T-cell (primary cell): Measurements from ENCODE around the gene SLC17A1. TPM values are rescaled to one million over a fixed set of nuclear protein-coding genes. Genes with fewer than 3 reads are reported as not detected.

ENCODE experiments used
- ATAC-seq, 4 experiments: fragments of 200-7000 bp in 3 of 4; fragments of 150-1000 bp in 1 of 4; cut with Tn5 transposase; replicated peaks in 1 of 4; 1 replicate in 3 of 4; 2 replicates in 1 of 4; pipeline ENCODE4 v1.10.0; 2021; ENCODE audit warnings: moderate library complexity in 3 of 4, mild to moderate bottlenecking in 2 of 4, moderate number of reproducible peaks in 1 of 4
- CTCF ChIA-PET, 2 donors: fragments of 300-600 bp; sonication (Branson Sonifier 250); formaldehyde crosslinking; loops; one replicate each; lab custom pipeline; 2022; ENCODE audit warnings: antibody characterized with exemption in 2 of 2; lab: Charles Lee
- POLR2A ChIA-PET, 2 donors: fragments of 300-600 bp; sonication (Branson Sonifier 250); formaldehyde crosslinking; loops; one replicate each; lab custom pipeline; 2022; ENCODE audit warnings: antibody characterized with exemption in 2 of 2; lab: Charles Lee
- DNase-seq, 35 experiments: peaks; one replicate each; pipeline versions ENCODE4 v3.0.0 to v3.0.0-alpha.2; 2013 to 2023
- H3K27ac ChIP-seq: one replicate; pipeline ENCODE4 v1.5.1; 2013; ENCODE audit warnings: low read length
- H3K27me3 ChIP-seq, 2 experiments: replicated peaks in 1 of 2; 1 replicate in 1 of 2; 2 replicates in 1 of 2; pipeline versions ENCODE4 v1.6.1 to v1.7.0; 2013; ENCODE audit warnings: low read length in 1 of 2, mixed read lengths in 1 of 2; ENCODE audit not compliant: control insufficient read depth in 2 of 2, insufficient read depth in 2 of 2; ENCODE audit errors: extremely low read depth in 1 of 2
- H3K36me3 ChIP-seq, 2 donors: 1 replicate in 1 of 2; 2 replicates in 1 of 2; pipeline versions ENCODE4 v1.6.1 to v1.7.0; 2013; ENCODE audit warnings: low read length in 1 of 2; ENCODE audit not compliant: control insufficient read depth in 2 of 2, insufficient read depth in 1 of 2; ENCODE audit errors: extremely low read depth in 1 of 2
- H3K4me1 ChIP-seq, 2 experiments: 1 replicate in 1 of 2; 2 replicates in 1 of 2; pipeline versions ENCODE4 v1.6.1 to v1.7.0; 2013; ENCODE audit warnings: low read length in 2 of 2, mixed read lengths in 1 of 2; ENCODE audit not compliant: insufficient read depth in 2 of 2, control insufficient read depth in 1 of 2; ENCODE audit errors: extremely low read depth in 1 of 2
- H3K4me3 ChIP-seq, 2 donors: 1 replicate in 1 of 2; 2 replicates in 1 of 2; pipeline versions ENCODE4 v1.5.1 to v1.7.0; 2013; ENCODE audit warnings: mild to moderate bottlenecking in 2 of 2, low read length in 1 of 2, moderate library complexity in 1 of 2; ENCODE audit not compliant: control insufficient read depth in 1 of 2; ENCODE audit errors: extremely low read depth in 1 of 2
- H3K9me3 ChIP-seq: 2 replicates; pipeline ENCODE4 v1.7.0; 2013
- H3K27ac Mint-ChIP-seq, 2 donors: one replicate each; pipeline ENCODE4 v1.8.0; 2020 to 2021; ENCODE audit warnings: mild to moderate bottlenecking in 2 of 2, mixed read lengths in 2 of 2
- H3K27me3 Mint-ChIP-seq, 2 donors: one replicate each; pipeline ENCODE4 v1.8.0; 2021 to 2022; ENCODE audit warnings: mixed read lengths in 2 of 2
- H3K36me3 Mint-ChIP-seq: one replicate; pipeline ENCODE4 v1.8.0; 2021; ENCODE audit warnings: mixed read lengths
- H3K4me1 Mint-ChIP-seq, 3 donors: one replicate each; pipeline ENCODE4 v1.8.0; 2020 to 2022; ENCODE audit warnings: mixed read lengths in 3 of 3, mild to moderate bottlenecking in 1 of 3
- H3K4me3 Mint-ChIP-seq, 3 donors: one replicate each; pipeline ENCODE4 v1.8.0; 2020 to 2022; ENCODE audit warnings: mild to moderate bottlenecking in 3 of 3, mixed read lengths in 3 of 3, moderate library complexity in 3 of 3
- H3K9me3 Mint-ChIP-seq, 3 donors: one replicate each; pipeline ENCODE4 v1.8.0; 2020 to 2022; ENCODE audit warnings: mixed read lengths in 3 of 3
- WGBS: methylation state at CpG from one replicate; pipeline ENCODE4 v1.1.5; 2013; ENCODE audit warnings: missing lambda C conversion rate; ENCODE audit not compliant: insufficient coverage; 5-methylcytosine and 5-hydroxymethylcytosine counted together
- total RNA-seq, 35 experiments: library from RNA in 6 of 35; stranded (reverse) in 6 of 35; fragments of 120-200 nt in 1 of 35; gene quantifications; one replicate each; pipeline versions ENCODE4 v1.2.1 to v1.2.4 and lab custom pipeline; 2013 to 2026

Gene SLC17A1
- total RNA-seq, 5 donors from 2014 or later (not counting 1 experiment from before 2014, with no cell fraction given), result 0.16 TPM; not detected in 4

DNA sequence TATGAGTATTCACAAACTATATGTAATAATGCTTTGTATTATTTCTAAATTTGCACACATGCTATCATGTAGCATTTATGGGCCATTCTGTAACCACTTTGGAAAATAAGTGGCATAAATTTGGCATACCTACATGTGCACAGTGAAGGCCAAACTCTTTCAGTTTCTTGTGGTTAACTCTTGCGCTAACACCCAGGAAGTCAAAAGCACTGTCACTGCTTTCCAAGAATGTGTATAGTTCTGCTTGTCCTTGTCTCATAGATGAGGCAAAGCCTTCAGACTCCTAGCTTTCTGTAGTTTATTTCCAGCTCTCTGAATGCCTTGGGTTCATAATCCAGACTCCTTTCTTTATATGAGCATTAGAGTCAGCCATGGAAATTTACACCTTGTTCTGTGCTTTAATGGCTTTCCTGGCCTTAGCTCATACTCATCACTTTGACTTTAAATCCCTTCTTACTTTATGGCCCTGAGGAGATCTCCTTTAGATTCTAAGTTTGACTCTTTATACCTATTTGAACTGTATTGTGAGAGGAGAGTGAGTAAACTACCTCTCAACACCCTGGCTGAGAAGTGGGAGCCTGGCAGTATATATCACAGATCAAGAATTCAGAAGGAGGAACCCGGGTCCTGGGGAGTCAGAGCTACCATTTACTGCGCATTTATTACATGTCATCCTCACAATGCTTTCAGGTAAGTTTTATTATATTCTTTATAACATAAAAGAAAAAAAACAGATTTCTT, 43.1 kb upstream of the SLC17A1 start:
- no peak overlapping the region for H3K4me3 Mint-ChIP-seq
- peaks cover 22 to 39% (median 31%) of the 10 kb centered on the region in 3 donors for H3K4me1 Mint-ChIP-seq
- no peak overlapping the region for H3K27ac ChIP-seq
- CTCF ChIA-PET, result no interaction called here
- H3K36me3 ChIP-seq, result no peaks in the 10 kb centered on the region
- no peak overlapping the region for H3K4me3 ChIP-seq
- 0% methylated on average over 1 of the region's 3 CpGs for WGBS
- POLR2A ChIA-PET, result interaction anchor here in 1 of 2 donors (0.6 kb wide), 1 partner anchor 19 kb away, joined by 13 read pairs; no protein-coding TSS in a partner anchor
- no peaks in the 10 kb centered on the region for H3K9me3 Mint-ChIP-seq
- peak overlapping the region in 1 of 2 donors; percentile 3 for H3K27ac Mint-ChIP-seq
- H3K36me3 Mint-ChIP-seq, result no peaks in the 10 kb centered on the region
- peak; percentile 54 to 76 (median 64) for ATAC-seq
- DNase-seq, result peak in 1 of 35 experiments; percentile 29
- no peaks in the 10 kb centered on the region for H3K27me3 Mint-ChIP-seq
- peaks cover 6 to 12% of the 10 kb centered on the region in 2 experiments for H3K4me1 ChIP-seq
- H3K27me3 ChIP-seq, result no peaks in the 10 kb centered on the region
- H3K9me3 ChIP-seq, result no peaks in the 10 kb centered on the region

DNA sequence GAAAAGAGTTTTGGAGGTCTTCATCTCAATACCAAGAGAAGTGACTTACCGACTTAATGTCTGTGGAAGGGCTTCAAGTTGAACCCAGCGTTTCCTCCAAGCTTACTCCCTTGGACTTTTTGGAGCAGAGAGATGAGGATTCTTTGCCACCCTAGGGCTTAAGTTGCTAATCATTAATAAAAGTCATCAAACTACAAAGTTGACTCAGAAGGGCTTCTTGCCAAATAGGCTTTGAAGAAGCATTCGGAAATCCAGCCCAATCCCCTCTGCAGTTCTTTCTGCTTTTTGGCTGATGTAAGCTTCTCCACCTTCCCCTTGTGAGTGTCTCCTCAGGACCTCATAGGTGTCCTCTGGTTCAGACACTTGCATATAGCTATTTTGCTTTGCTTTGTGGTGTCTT, 42.3 kb upstream of the SLC17A1 start, which contains the start of gene SLC17A3:
SLC17A3 (minus strand) TSS at position 126 of the 400 bp plus-strand sequence. CDS start 5,856 bp downstream, outside the sequence.
- Mint-ChIP-seq H3K27me3 (no peaks in the 10 kb centered on the region), H3K9me3 (no peaks in the 10 kb centered on the region), H3K27ac (peak within 1 kb of the TSS in 1 of 2 donors; percentile 3), H3K36me3 (no peaks in the 10 kb centered on the region), H3K4me1 (peaks cover 22 to 39% (median 31%) of the 10 kb centered on the region in 3 donors), H3K4me3 (no peak within 1 kb of the TSS)
- Histone ChIP-seq H3K36me3 (no peaks in the 10 kb centered on the region), H3K4me1 (peaks cover 6 to 12% of the 10 kb centered on the region in 2 experiments), H3K27ac (peak within 1 kb of the TSS; percentile 46), H3K27me3 (no peaks in the 10 kb centered on the region), H3K9me3 (no peaks in the 10 kb centered on the region), H3K4me3 (no peak within 1 kb of the TSS)
- no peak for ATAC-seq
- POLR2A ChIA-PET, result no interaction called here
- 75% methylated on average over 1 of the region's 3 CpGs for WGBS
- CTCF ChIA-PET, result no interaction called here
- DNase-seq, result no peak

DNA sequence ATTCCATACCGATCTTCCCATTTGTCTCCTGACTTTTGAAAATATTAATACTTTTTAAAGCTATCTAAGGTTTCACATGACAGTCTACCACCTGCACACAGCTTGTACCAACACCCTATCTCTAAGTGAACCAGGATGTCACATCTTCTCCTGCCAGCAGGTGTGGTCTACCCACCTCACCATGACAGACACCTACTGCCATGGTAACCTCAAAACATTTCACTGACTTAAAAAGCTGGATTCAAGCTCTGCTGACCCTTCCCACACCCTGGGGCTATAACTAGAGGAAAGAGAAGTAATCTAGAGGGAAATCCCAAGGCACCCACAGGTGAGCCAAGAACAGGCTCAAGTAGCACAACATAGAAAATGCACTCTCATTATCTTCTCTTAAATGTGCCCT, 41.0 kb upstream of the SLC17A1 start:
- peak in 27 of 35 experiments; percentile 5 to 64 (median 20) for DNase-seq
- WGBS, result 100% methylated on average over 1 of the region's 1 CpG
- Histone ChIP-seq H3K36me3 (no peaks in the 10 kb centered on the region), H3K4me3 (no peak overlapping the region), H3K4me1 (peaks cover 6 to 12% of the 10 kb centered on the region in 2 experiments), H3K9me3 (no peaks in the 10 kb centered on the region), H3K27me3 (no peaks in the 10 kb centered on the region), H3K27ac (peak overlapping the region; percentile 46)
- peak in 3 of 4 experiments; percentile 41 to 88 (median 81) for ATAC-seq
- H3K4me3 Mint-ChIP-seq, result no peak overlapping the region
- H3K4me1 Mint-ChIP-seq, result peaks cover 22 to 39% (median 31%) of the 10 kb centered on the region in 3 donors
- no peaks in the 10 kb centered on the region for H3K9me3 Mint-ChIP-seq
- ChIA-PET POLR2A (interaction anchor here (0.6 kb wide), 2 partner anchors 9 to 293 kb away, joined by 3 to 6 read pairs; no protein-coding TSS in a partner anchor), CTCF (interaction anchor here in 1 of 2 donors (1.0 kb wide), 1 partner anchor 9 kb away, joined by 5 read pairs; no protein-coding TSS in a partner anchor)
- peak overlapping the region; percentile 44 to 67 for H3K27ac Mint-ChIP-seq
- H3K27me3 Mint-ChIP-seq, result no peaks in the 10 kb centered on the region
- H3K36me3 Mint-ChIP-seq, result no peaks in the 10 kb centered on the region

DNA sequence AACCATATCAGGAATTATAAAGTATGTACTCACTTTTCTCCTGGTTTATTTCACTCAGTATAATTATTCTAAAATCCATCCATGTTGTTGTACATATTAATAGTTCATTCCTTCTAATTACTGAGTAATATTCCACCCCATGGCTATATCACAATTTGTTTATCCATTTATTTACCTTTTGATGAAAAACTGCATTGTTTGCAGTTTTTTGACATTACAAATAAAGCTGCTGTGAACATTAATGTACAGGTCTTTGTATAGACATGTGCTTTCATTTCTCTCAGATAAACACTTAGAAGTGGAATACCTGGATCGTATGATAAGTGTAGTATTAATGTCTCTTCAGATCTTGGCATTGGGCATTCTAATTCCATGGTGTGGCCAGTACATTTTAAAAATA, 38.0 kb upstream of the SLC17A1 start:
- WGBS, result no CpG with 5 or more reads among the region's 1 CpG
- POLR2A ChIA-PET, result no interaction called here

DNA sequence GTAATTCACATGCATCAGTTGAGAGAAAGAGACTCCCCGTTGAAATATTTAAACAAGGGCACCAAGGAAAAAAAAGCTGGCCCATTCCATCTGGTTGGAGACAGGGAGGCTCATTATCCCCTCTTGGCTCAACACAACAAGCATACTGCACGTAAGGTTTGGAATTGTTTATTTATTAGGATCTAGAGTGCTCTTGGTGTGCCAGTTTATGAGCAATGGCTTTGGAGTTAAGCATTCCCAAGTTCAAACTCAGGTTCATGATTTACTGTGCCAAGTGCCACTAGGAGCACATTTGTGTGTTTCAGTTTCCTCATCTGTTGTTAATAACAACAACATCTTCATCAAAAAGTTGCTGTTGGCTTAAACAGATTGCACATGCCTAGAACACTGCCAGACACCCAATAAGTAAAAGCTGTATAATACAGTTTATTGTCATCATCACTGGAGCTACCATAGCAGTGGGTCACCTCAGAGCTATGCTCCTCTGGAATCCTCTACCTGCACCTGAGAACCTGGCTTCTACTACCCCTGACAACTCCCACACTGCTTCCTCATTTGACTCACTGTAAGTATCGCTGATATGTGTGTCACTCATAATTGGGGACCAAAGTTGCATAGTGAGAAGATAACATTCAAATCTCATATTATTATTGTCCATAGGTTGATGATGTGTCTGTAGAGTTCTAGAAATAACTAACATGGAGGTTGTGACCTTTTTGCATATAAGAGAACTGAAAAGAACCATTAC, 36.8 kb upstream of the SLC17A1 start:
- H3K9me3 Mint-ChIP-seq, result peaks cover 0 to 3% (median 0%) of the 10 kb centered on the region in 3 donors
- DNase-seq (no peak), ATAC-seq (no peak)
- POLR2A ChIA-PET, result no interaction called here
- Histone ChIP-seq H3K9me3 (no peaks in the 10 kb centered on the region), H3K27ac (no peak overlapping the region), H3K4me3 (no peak overlapping the region), H3K36me3 (no peaks in the 10 kb centered on the region), H3K27me3 (no peaks in the 10 kb centered on the region), H3K4me1 (peaks cover 10 to 16% of the 10 kb centered on the region in 2 experiments)
- CTCF ChIA-PET, result interaction anchor here in 1 of 2 donors (0.9 kb wide), 1 partner anchor 51 kb away, joined by 4 read pairs; no protein-coding TSS in a partner anchor
- peaks cover 0 to 5% of the 10 kb centered on the region in 2 donors for H3K27me3 Mint-ChIP-seq
- H3K4me1 Mint-ChIP-seq, result peaks cover 32 to 48% (median 39%) of the 10 kb centered on the region in 3 donors
- no CpG with 5 or more reads among the region's 3 CpGs for WGBS
- no peak overlapping the region for H3K27ac Mint-ChIP-seq
- no peaks in the 10 kb centered on the region for H3K36me3 Mint-ChIP-seq
- no peak overlapping the region for H3K4me3 Mint-ChIP-seq

More for the DNA sequence above, 38.0 kb upstream of the SLC17A1 start:
- Histone ChIP-seq H3K27ac (no peak overlapping the region), H3K27me3 (no peaks in the 10 kb centered on the region), H3K4me3 (no peak overlapping the region), H3K36me3 (no peaks in the 10 kb centered on the region), H3K4me1 (peaks cover 13 to 19% of the 10 kb centered on the region in 2 experiments), H3K9me3 (no peaks in the 10 kb centered on the region)
- H3K27ac Mint-ChIP-seq, result no peak overlapping the region
- no peak overlapping the region for H3K4me3 Mint-ChIP-seq
- CTCF ChIA-PET, result no interaction called here
- ATAC-seq, result no peak
- DNase-seq, result no peak
- peaks cover 37 to 47% (median 40%) of the 10 kb centered on the region in 3 donors for H3K4me1 Mint-ChIP-seq
- H3K36me3 Mint-ChIP-seq, result no peaks in the 10 kb centered on the region
- no peaks in the 10 kb centered on the region for H3K9me3 Mint-ChIP-seq
- H3K27me3 Mint-ChIP-seq, result no peaks in the 10 kb centered on the region

DNA sequence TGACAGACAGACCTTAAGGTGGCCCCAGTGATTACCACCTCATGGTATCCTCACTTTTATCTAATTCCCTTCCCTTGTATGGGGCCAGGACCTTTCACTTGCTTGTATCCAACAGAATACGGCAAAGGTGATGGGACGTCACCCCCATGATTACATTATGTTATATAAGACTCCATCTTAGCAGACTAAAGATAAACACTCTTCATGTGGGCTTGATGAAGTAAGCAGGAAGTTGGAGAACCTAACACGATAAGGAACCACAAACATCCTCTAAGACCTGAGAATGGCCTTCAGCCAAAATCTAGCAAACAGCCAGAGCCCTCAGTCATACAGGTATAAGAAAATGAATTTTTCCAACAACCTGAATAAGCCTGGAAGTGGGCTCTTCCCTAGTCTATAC, 34.2 kb upstream of the SLC17A1 start:
- Histone ChIP-seq H3K27me3 (no peaks in the 10 kb centered on the region), H3K36me3 (no peaks in the 10 kb centered on the region), H3K9me3 (no peaks in the 10 kb centered on the region), H3K27ac (peak overlapping the region; percentile 78), H3K4me3 (no peak overlapping the region), H3K4me1 (peaks cover 10 to 11% of the 10 kb centered on the region in 2 experiments)
- H3K27me3 Mint-ChIP-seq, result peaks cover 0 to 5% of the 10 kb centered on the region in 2 donors
- peaks cover 0 to 3% (median 0%) of the 10 kb centered on the region in 3 donors for H3K9me3 Mint-ChIP-seq
- no CpG with 5 or more reads among the region's 3 CpGs for WGBS
- ChIA-PET POLR2A (interaction anchor here in 1 of 2 donors (1.5 kb wide), 1 partner anchor 154 kb away, joined by 3 read pairs; a partner anchor contains a TSS), CTCF (interaction anchor here in 1 of 2 donors (1.5 to 1.7 kb wide), 2 partner anchors 16 to 127 kb away, joined by 4 to 6 read pairs; no protein-coding TSS in a partner anchor)
- ATAC-seq (peak; percentile 91 to 98 (median 98)), DNase-seq (peak in 32 of 35 experiments; percentile 1 to 77 (median 32))
- H3K27ac Mint-ChIP-seq, result peak overlapping the region; percentile 85 to 87
- H3K4me1 Mint-ChIP-seq, result peaks cover 20 to 34% (median 27%) of the 10 kb centered on the region in 3 donors
- peak overlapping the region; percentile 2 to 37 (median 21) for H3K4me3 Mint-ChIP-seq
- no peaks in the 10 kb centered on the region for H3K36me3 Mint-ChIP-seq
